Measurements from ENCODE around the gene SDCCAG8.
A peak's percentile ranks its signal among the peaks of the same experiment; 100 is the strongest.
"Not testable (repeated sequence)": the region's sequence is repeated elsewhere in the genome, so short reads cannot be mapped to it uniquely, and the experiment has no call there.

The SDCCAG8 gene

DNA sequence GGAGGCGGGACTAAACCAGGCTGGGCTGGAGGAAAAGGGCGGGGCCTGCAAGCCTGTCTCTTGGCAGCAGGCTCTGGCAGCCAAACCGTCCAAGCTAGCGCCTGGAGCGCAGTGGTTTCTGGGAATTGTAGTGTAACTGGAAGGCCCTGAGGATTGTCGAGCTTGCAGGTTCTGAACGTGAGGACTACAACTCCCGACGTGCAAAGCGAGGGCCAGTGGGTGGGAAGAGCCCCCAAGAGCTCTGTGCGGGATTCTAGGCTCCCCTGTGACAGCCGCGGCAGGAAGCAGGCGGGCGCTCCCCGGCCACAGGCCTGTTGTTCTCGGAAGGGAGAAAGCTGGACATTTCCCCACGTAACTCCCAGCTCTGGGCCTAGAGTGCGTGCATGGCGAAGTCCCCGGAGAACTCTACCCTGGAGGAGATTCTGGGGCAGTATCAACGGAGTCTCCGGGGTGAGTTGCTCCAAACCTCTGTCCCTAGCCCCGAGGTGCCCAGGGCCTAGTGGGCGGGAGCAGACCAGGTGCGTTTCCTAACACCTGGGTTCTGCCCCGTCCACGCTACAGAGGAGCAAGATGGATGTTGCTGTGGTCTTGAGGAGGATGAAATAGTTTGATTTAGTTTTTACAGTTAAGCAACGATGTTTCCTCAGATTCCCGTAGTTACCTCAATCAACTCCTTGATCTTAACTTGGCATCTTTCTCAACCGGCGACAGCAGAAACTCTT lies at the start of gene SDCCAG8:
TSS of gene SDCCAG8 (plus strand) at position 251 of the 722 bp plus-strand sequence. CDS start at position 384, 133 bp downstream.
- peak; percentile 90 for DNase-seq (ENCODE audit: low read depth)

DNA sequence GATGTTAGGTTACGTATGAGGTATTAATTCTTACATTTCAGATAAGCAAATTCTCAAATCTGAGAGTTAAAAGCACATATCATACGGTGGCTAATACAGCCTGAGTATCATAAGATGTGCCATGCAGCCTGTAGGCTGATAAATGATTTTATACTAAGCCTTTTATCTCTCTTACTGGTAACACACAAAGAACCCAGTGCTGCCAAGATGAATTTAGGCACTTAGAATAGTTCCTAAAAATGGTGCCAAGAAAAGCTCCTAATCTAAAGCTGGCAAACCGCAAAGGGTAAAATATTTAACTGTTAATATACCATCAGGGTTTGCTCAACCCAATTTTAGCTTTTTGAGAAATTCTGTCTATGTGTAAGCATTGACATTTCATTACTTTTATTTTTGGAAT lies 43.9 kb upstream of the SDCCAG8 start:
- DNase-seq (ENCODE audit: low read depth), result not testable (repeated sequence)

- DNase-seq (ENCODE audit: low read depth), result no peak
These were observed 42.6 kb upstream of the SDCCAG8 start for GRCh38 chr1:243213045-243213787.

GRCh38 chr1:243215276-243215875 lies 40.5 kb upstream of the SDCCAG8 start:
- not testable (repeated sequence) for DNase-seq (ENCODE audit: low read depth)

- no peak for DNase-seq (ENCODE audit: low read depth)
These were observed 39.1 kb upstream of the SDCCAG8 start for GRCh38 chr1:243216741-243217140.

DNA sequence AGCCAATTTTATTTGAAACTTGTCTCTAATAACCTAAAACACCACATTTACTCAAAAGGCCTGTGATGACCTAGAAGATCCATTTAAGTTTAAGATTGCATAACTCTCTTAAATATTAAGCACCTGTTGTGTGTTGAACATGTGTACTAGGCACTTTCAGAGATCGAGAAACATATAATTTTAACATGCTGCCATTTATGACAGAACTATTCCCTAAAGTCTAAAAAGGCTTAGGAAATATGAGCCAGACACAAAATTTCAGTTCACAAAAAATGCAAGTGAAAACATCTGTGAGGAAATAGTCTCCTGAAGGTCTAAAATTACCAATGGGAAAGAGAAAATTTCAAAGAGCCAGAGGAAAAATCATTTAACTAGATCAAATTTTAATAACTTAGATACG lies 38.5 kb upstream of the SDCCAG8 start:
- no peak for DNase-seq (ENCODE audit: low read depth)

DNA sequence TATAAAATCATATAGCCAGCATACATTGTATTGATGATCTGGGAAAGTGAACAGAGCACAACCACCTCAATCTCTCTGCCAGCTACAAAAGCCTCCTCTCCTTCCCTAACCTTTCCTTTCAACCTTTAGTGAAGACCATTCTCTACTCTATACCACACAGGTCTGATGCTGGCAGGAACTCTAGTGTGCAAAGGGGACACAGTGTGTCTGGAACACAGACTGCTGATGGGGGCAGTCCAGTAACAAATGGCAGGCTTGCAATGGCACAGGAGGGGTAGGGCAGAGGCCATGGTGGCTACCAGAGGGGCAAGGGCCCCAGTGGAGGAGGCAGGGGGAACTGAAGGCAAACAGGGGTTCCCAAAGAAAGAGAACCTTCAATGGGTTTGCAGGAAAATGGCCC lies 37.8 kb upstream of the SDCCAG8 start:
- no peak for DNase-seq (ENCODE audit: low read depth)

GRCh38 chr1:243227622-243228021 lies 28.2 kb upstream of the SDCCAG8 start:
- DNase-seq (ENCODE audit: low read depth), result no peak

- DNase-seq (ENCODE audit: low read depth), result no peak
These were observed 26.3 kb upstream of the SDCCAG8 start for GRCh38 chr1:243229526-243229925.

- no peak for DNase-seq (ENCODE audit: low read depth)
These were observed 24.9 kb upstream of the SDCCAG8 start for GRCh38 chr1:243230914-243231313.

DNA sequence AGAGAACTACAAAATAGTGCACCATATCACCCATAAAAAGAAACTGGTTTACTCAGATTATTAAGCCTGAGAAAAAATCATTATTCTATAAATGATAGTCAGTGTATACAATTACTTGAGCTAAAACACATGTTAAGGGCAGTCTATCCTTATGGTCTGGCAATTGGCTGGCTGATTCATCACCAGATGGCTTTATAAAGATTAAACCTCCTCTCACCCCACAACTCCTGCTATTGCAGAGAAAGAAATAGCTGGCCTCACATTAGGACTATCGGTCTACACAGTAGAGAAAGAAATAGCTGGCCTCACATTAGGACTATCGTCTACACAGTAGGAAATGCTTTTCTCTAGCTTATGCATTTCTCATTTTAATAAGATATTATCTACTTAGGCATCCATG lies 21.9 kb upstream of the SDCCAG8 start:
- DNase-seq (ENCODE audit: low read depth), result no peak

- no peak for DNase-seq (ENCODE audit: low read depth)
These were observed 20.7 kb upstream of the SDCCAG8 start for GRCh38 chr1:243234978-243235647.

DNA sequence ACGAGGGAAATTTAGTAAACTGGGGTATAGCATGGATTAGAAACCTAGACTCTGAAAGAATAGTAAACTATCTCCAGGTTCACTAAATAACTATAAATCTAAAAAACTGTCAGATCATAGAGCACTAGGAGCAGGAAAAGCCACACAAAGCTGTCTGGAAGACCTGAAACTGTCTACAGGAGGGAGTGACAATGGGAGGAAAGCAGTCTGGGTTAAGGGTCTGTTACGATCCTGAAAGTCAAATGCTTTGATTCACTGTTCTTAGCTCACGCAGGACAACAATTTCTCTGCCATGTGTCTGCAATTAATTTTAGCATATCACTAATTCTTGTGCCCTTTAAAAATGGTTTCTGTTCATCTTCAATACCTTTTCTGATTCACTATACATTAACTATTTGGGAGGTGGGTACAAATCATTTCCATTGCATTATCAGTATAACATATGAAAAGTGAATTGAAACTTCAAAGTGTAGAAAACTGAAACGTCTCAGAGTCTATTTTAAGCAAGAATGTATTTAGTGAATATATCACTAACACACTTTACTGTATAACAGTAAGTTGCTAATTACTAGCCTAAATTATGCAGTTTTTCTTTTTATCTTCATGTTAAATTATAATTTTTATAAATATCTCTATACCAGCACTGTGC lies 19.1 kb upstream of the SDCCAG8 start:
- DNase-seq (ENCODE audit: low read depth), result no peak

DNA sequence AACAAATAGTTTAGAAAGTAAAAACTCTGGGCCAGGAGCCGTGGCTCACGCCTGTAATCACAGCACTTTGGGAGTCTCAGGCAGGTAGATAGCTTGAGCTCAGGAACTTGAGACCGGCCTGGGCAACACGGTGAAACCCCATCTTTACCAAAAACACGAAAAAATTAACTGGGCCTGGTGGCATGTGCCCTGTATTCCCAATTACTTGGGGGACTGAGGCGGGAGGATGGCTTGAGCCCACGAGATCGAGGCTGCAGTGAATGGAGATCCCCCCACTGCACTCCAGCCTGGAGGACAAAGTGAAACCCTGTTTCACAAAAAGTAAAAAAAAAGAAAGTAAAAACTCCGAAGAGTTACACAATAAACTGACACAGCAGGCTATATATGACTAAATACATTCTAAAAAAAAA lies 11.4 kb upstream of the SDCCAG8 start:
- no peak for DNase-seq (ENCODE audit: low read depth)

DNA sequence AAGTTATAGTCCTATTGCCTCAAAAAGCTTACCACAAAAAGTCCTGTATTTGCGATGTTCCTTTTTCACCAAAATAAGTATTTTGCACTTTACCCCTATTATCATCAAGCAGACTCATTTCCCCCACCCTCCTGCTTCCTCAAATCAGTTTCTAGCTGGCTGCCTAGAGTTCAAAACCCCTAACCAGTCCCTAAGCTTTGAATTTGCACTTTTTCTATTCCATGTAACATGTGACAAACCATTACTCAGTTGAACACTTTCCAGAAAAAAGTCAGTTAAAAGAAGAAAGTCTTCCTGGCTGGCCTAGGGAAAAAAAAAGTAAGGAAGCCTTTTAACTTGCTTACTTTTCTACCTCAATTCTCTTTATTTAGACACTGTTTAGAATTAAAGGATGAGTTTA lies 8.9 kb upstream of the SDCCAG8 start:
- DNase-seq (ENCODE audit: low read depth), result no peak

DNA sequence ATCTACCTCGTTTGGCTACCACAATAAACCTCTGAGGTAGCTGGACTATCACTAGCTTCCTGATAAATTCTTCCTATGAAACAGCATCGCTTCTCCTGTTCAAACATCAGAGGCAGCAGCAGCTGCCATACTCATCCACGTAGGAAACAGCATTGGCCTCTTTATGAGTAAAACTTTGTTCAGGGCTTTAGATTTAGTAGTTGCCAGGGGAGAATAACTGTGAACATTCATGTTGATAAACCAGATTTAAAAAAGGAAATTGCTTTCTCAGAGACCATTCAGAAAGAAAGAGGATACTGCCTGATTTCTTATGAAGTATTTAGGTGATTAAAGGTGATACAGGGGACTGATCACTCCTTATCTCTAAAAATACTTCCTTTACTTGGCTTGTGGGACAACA lies 7.9 kb upstream of the SDCCAG8 start:
- DNase-seq (ENCODE audit: low read depth), result no peak

- DNase-seq (ENCODE audit: low read depth), result no peak
These were observed 6.6 kb upstream of the SDCCAG8 start for GRCh38 chr1:243249214-243249613.

DNA sequence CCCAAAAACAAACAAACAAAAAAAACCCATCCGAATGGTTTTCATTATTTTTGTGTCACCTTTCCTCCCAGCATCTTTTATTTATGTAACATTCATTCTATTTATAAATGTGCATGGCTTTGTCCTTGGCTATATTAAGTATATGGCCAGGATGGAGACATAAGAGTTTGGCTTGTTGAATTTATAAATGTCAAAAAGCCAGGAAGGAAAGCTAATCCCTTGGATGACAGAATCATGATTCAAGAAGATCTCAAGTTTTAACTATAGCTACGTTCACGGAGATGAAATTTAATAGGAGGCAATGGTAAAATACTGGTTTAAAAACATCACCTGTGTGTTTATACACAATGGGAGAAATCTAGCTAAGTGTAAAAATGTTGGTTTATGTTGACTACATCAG lies 5.7 kb upstream of the SDCCAG8 start:
- no peak for DNase-seq (ENCODE audit: low read depth)

- no peak for DNase-seq (ENCODE audit: low read depth)
These were observed 4.3 kb upstream of the SDCCAG8 start for GRCh38 chr1:243251539-243251938.

- DNase-seq (ENCODE audit: low read depth), result no peak
These were observed 2.5 kb upstream of the SDCCAG8 start for GRCh38 chr1:243253211-243253925.

DNA sequence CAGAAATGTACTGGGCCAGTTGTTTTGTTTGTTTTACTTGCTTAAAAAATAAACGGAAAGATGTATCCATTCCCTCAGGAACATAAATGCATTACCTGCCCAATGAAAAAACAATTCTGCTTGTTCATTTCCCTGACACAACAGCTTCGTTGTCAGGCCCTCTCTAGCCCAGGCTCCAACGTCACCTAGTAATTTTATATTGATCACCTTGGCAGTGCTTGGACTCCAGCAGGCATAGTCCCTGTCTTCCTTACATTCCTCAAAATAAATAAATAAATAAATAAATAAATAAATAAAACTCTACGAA lies 2.0 kb upstream of the SDCCAG8 start:
- DNase-seq (ENCODE audit: low read depth), result no peak
